ENCODE data around the gene RASSF8. TPM values are rescaled to one million over a fixed set of nuclear protein-coding genes. Genes with fewer than 3 reads are reported as not detected.

The RASSF8 gene
- total RNA-seq, 1 donor from 2014 or later: 39.5 TPM

GRCh38 chr12:25995906-25996305 lies 37.4 kb downstream of the RASSF8 start:
- H3K4me3 ChIP-seq (ENCODE audit: insufficient read depth, low read depth, low read length): no peak overlapping the region

GRCh38 chr12:25996677-25997076 lies 38.2 kb downstream of the RASSF8 start:
- TF ChIP-seq EZH2 (IDR thresholded peaks at IDR 0.05; ENCODE audit: insufficient read depth, low read length) (no peak), CTCF (IDR thresholded peaks at IDR 0.05; ENCODE audit: insufficient read depth, low read depth, low read length) (no peak)
- DNase-seq (ENCODE audit: low read depth) (no peak), FAIRE-seq (peak; percentile 34)
- Mint-ChIP-seq H3K27ac (ENCODE audit: unreplicated experiment) (peak overlapping the region; percentile 96), H3K27me3 (ENCODE audit: low read depth, unreplicated experiment) (no peaks in the 10 kb centered on the region), H3K9me3 (ENCODE audit: unreplicated experiment) (no peaks in the 10 kb centered on the region), H3K36me3 (ENCODE audit: low read depth, unreplicated experiment) (no peaks in the 10 kb centered on the region), H3K4me3 (ENCODE audit: unreplicated experiment) (no peak overlapping the region), H3K4me1 (ENCODE audit: low read depth, unreplicated experiment) (peaks cover 39% of the 10 kb centered on the region)
- no peak overlapping the region for H2AFZ ChIP-seq (ENCODE audit: low read depth, low read length)
- H3K9me3 ChIP-seq (ENCODE audit: insufficient read depth, low read depth, low read length): no peaks in the 10 kb centered on the region
- peak overlapping the region; percentile 92 for H3K27ac ChIP-seq (ENCODE audit: low read depth, low read length)
- peak overlapping the region; percentile 81 for H3K9ac ChIP-seq (ENCODE audit: low read length)
- H3K4me1 ChIP-seq (ENCODE audit: insufficient read depth, low read length): peaks cover 60% of the 10 kb centered on the region
- peak overlapping the region; percentile 77 for H3K4me2 ChIP-seq (ENCODE audit: low read length)
- H3K27me3 ChIP-seq (ENCODE audit: insufficient read depth, low read length): no peaks in the 10 kb centered on the region
- no peaks in the 10 kb centered on the region for H4K20me1 ChIP-seq (ENCODE audit: insufficient read depth, low read length)
- H3K36me3 ChIP-seq (ENCODE audit: insufficient read depth, low read length): no peaks in the 10 kb centered on the region
- H3K79me2 ChIP-seq (ENCODE audit: insufficient read depth, low read length): peaks cover 93% of the 10 kb centered on the region
- no peak overlapping the region for H3K4me3 ChIP-seq (ENCODE audit: insufficient read depth, low read depth, low read length)

More at GRCh38 chr12:25995906-25996305, 37.4 kb downstream of the RASSF8 start:
- Histone ChIP-seq H3K4me2 (ENCODE audit: low read length) (peak overlapping the region; percentile 77), H3K4me1 (ENCODE audit: insufficient read depth, low read length) (peaks cover 60% of the 10 kb centered on the region), H3K36me3 (ENCODE audit: insufficient read depth, low read length) (no peaks in the 10 kb centered on the region), H3K9ac (ENCODE audit: low read length) (peak overlapping the region; percentile 81), H3K9me3 (ENCODE audit: insufficient read depth, low read depth, low read length) (no peaks in the 10 kb centered on the region), H3K27me3 (ENCODE audit: insufficient read depth, low read length) (no peaks in the 10 kb centered on the region), H2AFZ (ENCODE audit: low read depth, low read length) (no peak overlapping the region), H3K27ac (ENCODE audit: low read depth, low read length) (peak overlapping the region; percentile 92), H3K79me2 (ENCODE audit: insufficient read depth, low read length) (peaks cover 94% of the 10 kb centered on the region), H4K20me1 (ENCODE audit: insufficient read depth, low read length) (no peaks in the 10 kb centered on the region)
- no peaks in the 10 kb centered on the region for H3K27me3 Mint-ChIP-seq (ENCODE audit: low read depth, unreplicated experiment)
- peaks cover 2% of the 10 kb centered on the region for H3K36me3 Mint-ChIP-seq (ENCODE audit: low read depth, unreplicated experiment)
- H3K9me3 Mint-ChIP-seq (ENCODE audit: unreplicated experiment): no peaks in the 10 kb centered on the region
- peak; percentile 86 for DNase-seq (ENCODE audit: low read depth)
- peaks cover 39% of the 10 kb centered on the region for H3K4me1 Mint-ChIP-seq (ENCODE audit: low read depth, unreplicated experiment)
- peak; percentile 29 for FAIRE-seq
- TF ChIP-seq EZH2 (IDR thresholded peaks at IDR 0.05; ENCODE audit: insufficient read depth, low read length): no peak
- no peak for TF ChIP-seq CTCF (IDR thresholded peaks at IDR 0.05; ENCODE audit: insufficient read depth, low read depth, low read length)
- H3K27ac Mint-ChIP-seq (ENCODE audit: unreplicated experiment): peak overlapping the region; percentile 96
- no peak overlapping the region for H3K4me3 Mint-ChIP-seq (ENCODE audit: unreplicated experiment)

- Histone ChIP-seq H3K27ac (ENCODE audit: low read depth, low read length) (peak overlapping the region; percentile 92), H3K27me3 (ENCODE audit: insufficient read depth, low read length) (no peaks in the 10 kb centered on the region), H3K9me3 (ENCODE audit: insufficient read depth, low read depth, low read length) (no peaks in the 10 kb centered on the region), H3K36me3 (ENCODE audit: insufficient read depth, low read length) (no peaks in the 10 kb centered on the region), H4K20me1 (ENCODE audit: insufficient read depth, low read length) (no peaks in the 10 kb centered on the region), H3K4me2 (ENCODE audit: low read length) (peak overlapping the region; percentile 77), H3K4me3 (ENCODE audit: insufficient read depth, low read depth, low read length) (no peak overlapping the region), H3K4me1 (ENCODE audit: insufficient read depth, low read length) (peaks cover 56% of the 10 kb centered on the region), H3K79me2 (ENCODE audit: insufficient read depth, low read length) (peaks cover 92% of the 10 kb centered on the region), H2AFZ (ENCODE audit: low read depth, low read length) (no peak overlapping the region), H3K9ac (ENCODE audit: low read length) (peak overlapping the region; percentile 81)
- peaks cover 39% of the 10 kb centered on the region for H3K4me1 Mint-ChIP-seq (ENCODE audit: low read depth, unreplicated experiment)
- no peaks in the 10 kb centered on the region for H3K9me3 Mint-ChIP-seq (ENCODE audit: unreplicated experiment)
- TF ChIP-seq EZH2 (IDR thresholded peaks at IDR 0.05; ENCODE audit: insufficient read depth, low read length) (no peak), CTCF (IDR thresholded peaks at IDR 0.05; ENCODE audit: insufficient read depth, low read depth, low read length) (no peak)
- FAIRE-seq (peak; percentile 98), DNase-seq (ENCODE audit: low read depth) (peak; percentile 96)
- H3K27ac Mint-ChIP-seq (ENCODE audit: unreplicated experiment): peak overlapping the region; percentile 96
- peak overlapping the region; percentile 64 for H3K4me3 Mint-ChIP-seq (ENCODE audit: unreplicated experiment)
- H3K36me3 Mint-ChIP-seq (ENCODE audit: low read depth, unreplicated experiment): no peaks in the 10 kb centered on the region
- H3K27me3 Mint-ChIP-seq (ENCODE audit: low read depth, unreplicated experiment): no peaks in the 10 kb centered on the region
Measured at GRCh38 chr12:25997201-25997963, 38.9 kb downstream of the RASSF8 start.
